Raji (cell line): ENCODE measurements around the gene SPACA9.

Experiments
- POLR2A ChIP-seq: IDR thresholded peaks from 2 replicates; pipeline ENCODE4 v1.6.1; 2011; ENCODE audit warnings: low read depth, low read length, control low read depth; ENCODE audit not compliant: insufficient read depth

Gene SPACA9

GRCh38 chr9:132896906-132897305, 18.2 kb downstream of the SPACA9 start:
- no peak for TF ChIP-seq POLR2A

- no peak for TF ChIP-seq POLR2A
Measured at GRCh38 chr9:132898051-132898450, 19.4 kb downstream of the SPACA9 start.

- no peak for TF ChIP-seq POLR2A
Measured at GRCh38 chr9:132901858-132902831, 23.4 kb downstream of the SPACA9 start.

DNA sequence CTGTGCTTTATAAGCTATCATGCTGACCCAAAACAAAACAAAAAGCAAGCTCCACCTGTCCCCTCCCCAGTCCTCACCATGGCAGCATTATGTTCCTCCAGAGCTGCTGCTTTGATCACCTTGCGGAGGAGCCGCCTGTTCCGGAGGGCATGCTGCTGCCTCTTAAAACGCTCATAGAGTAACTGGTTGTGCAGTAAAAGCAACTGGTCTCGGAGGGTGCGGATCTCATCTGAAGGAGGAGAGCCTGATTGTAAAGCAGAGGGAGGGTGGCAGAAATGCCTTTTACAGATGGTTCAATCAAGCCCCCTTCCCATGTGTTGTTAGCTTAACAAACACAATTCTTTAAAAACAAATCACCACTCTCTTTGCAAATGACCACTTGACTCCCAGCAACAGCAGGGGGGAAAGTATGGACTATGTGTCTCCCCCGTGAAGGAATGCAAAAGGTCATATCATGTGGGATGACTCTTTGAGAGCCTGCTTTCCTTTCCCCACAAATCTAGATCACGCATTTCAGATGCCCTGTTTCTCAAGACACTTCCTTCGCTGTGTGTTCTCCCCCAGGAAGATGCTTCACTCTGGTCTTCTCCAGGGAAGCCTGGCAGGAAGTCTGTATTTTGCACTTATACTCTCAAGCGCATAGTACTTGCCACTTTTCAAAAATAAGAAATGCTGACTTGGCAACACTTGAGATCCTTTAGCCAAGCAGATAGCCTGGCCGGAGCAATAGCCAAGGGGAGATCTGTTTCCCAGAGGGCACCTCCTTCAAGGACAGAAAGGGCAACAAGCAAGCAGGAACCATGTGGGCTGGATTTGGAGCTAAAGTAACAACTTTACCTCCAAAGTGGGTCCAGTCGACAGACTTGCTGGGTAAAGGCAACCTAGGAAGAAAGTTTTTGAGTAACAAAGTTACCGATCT, 25.1 kb downstream of the SPACA9 start:
- no peak for TF ChIP-seq POLR2A

GRCh38 chr9:132905726-132906125, 27.0 kb downstream of the SPACA9 start:
- TF ChIP-seq POLR2A: no peak

GRCh38 chr9:132908635-132909034, 29.9 kb downstream of the SPACA9 start:
- TF ChIP-seq POLR2A: no peak

DNA sequence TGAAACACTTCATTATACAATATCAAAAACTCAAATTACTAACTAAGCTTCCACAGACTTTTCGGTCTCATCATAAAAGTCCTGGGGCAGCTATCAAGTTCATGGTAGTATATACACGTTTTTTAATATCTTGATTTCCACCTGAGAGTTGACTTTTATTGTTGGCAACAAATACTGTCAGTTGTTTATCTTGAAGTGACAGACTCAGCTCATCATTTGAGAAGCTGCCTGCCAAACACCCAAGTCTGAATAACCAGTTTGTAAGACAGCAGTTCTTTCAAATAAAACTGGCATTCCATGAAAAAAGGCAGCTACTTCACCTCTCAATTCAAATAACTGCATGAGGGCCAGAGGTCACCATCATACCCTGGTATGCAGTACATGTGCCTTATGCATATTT, 30.6 kb downstream of the SPACA9 start:
- TF ChIP-seq POLR2A: no peak

DNA sequence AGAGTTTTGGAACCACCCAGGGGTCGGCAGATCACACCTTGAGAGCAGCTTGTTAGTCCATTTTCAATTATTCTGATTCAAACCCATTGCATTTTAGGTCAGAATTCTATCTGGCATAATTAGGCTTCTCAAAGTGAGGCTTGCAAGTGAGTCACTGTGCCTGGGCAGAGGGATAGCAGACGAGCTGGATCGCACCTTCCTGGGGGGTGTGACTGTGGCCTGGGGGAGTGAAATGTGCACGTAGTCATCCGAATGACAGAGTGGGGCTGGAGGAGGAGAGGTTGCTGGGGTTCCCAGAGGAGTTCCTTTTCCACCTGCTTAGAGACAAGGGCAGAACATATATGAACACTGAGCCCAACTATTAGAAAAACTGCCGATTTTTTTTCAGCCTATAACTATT, 31.7 kb downstream of the SPACA9 start:
- TF ChIP-seq POLR2A: no peak

- TF ChIP-seq POLR2A: no peak
Measured at GRCh38 chr9:132912131-132912530, 33.4 kb downstream of the SPACA9 start.

- no peak for TF ChIP-seq POLR2A
Measured at GRCh38 chr9:132914924-132915323, 36.2 kb downstream of the SPACA9 start.

- no peak for TF ChIP-seq POLR2A
Measured at GRCh38 chr9:132919614-132920268, 41.0 kb downstream of the SPACA9 start.

GRCh38 chr9:132923346-132923902, 44.7 kb downstream of the SPACA9 start:
- TF ChIP-seq POLR2A: no peak

DNA sequence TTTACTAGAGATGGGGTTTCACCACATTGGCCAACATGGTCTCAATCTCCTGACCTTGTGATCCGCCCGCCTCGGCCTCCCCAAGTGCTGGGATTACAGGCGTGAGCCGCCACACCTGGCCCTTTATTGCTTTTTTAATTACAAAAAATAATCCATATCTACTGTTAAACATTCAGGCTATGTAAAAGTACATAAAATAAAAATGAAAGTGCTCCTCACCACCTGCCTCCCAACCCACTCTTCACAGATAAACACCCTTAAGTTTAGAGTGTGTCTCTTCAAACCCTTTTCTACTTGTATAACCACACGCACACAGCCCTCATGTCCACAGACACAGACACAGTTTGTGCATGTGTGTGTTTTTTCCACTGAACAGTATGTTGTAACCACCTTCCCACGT, 49.0 kb downstream of the SPACA9 start:
- no peak for TF ChIP-seq POLR2A

- TF ChIP-seq POLR2A: no peak
Measured at GRCh38 chr9:132931178-132931735, 52.6 kb downstream of the SPACA9 start.
